GM10248 (cell line): ENCODE measurements around the gene TMOD1.

Source experiments
- CTCF ChIA-PET: fragments of 300-600 bp; sonication (Branson Sonifier 250); formaldehyde crosslinking; extraction: SDS; loops from one replicate; lab custom pipeline; 2021; ENCODE audit warnings: antibody characterized with exemption; lab: Yijun Ruan, JAX
- POLR2A ChIA-PET: fragments of 350-650 bp; sonication (Branson Sonifier 250); formaldehyde crosslinking; extraction: SDS; loops from one replicate; lab custom pipeline; 2020; ENCODE audit warnings: antibody characterized with exemption; lab: Yijun Ruan, JAX
- DNase-seq: peaks from one replicate; pipeline ENCODE4 v3.0.0; 2012; ENCODE audit errors: extremely low spot score
- TF ChIP-seq, protein P1 (sequence below): IDR thresholded peaks from 2 replicates; pipeline ENCODE4 v1.5.1; 2012; ENCODE audit warnings: mild to moderate bottlenecking, low read depth; ENCODE audit errors: extremely low read depth, missing control alignments, control extremely low read depth

TMOD1 gene

DNA sequence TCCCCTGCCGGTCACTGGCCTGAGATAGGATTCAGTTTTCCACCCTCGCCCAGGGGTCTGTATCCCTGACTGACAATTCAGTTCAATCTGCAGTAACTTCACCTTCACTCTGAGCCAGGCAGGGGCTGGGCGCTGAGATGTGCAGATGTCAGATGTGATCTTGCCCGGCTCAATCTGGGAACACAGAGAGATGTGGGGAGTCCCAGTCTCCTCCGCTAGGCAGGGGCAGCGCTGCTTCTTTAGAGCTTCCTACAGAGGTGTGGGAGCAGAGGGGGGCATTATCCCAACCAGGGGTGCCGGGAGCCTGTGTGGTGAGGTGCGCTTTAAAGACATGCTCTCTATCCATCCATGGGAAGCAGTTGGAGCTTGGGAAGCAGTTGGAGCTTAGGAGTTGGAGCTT lies 14.6 kb downstream of the TMOD1 start:
- ChIA-PET CTCF (interaction anchor here (1.0 to 8.3 kb wide), 7 partner anchors 10 to 82 kb away, joined by 3 to 80 read pairs (median 9); partner anchors contain the start of gene TMOD1), POLR2A (interaction anchor here (0.9 kb wide), 1 partner anchor 10 kb away, joined by 3 read pairs; no protein-coding TSS in a partner anchor)
- TF ChIP-seq, protein P1, sequence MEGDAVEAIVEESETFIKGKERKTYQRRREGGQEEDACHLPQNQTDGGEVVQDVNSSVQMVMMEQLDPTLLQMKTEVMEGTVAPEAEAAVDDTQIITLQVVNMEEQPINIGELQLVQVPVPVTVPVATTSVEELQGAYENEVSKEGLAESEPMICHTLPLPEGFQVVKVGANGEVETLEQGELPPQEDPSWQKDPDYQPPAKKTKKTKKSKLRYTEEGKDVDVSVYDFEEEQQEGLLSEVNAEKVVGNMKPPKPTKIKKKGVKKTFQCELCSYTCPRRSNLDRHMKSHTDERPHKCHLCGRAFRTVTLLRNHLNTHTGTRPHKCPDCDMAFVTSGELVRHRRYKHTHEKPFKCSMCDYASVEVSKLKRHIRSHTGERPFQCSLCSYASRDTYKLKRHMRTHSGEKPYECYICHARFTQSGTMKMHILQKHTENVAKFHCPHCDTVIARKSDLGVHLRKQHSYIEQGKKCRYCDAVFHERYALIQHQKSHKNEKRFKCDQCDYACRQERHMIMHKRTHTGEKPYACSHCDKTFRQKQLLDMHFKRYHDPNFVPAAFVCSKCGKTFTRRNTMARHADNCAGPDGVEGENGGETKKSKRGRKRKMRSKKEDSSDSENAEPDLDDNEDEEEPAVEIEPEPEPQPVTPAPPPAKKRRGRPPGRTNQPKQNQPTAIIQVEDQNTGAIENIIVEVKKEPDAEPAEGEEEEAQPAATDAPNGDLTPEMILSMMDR: no peak
- DNase-seq: no peak

DNA sequence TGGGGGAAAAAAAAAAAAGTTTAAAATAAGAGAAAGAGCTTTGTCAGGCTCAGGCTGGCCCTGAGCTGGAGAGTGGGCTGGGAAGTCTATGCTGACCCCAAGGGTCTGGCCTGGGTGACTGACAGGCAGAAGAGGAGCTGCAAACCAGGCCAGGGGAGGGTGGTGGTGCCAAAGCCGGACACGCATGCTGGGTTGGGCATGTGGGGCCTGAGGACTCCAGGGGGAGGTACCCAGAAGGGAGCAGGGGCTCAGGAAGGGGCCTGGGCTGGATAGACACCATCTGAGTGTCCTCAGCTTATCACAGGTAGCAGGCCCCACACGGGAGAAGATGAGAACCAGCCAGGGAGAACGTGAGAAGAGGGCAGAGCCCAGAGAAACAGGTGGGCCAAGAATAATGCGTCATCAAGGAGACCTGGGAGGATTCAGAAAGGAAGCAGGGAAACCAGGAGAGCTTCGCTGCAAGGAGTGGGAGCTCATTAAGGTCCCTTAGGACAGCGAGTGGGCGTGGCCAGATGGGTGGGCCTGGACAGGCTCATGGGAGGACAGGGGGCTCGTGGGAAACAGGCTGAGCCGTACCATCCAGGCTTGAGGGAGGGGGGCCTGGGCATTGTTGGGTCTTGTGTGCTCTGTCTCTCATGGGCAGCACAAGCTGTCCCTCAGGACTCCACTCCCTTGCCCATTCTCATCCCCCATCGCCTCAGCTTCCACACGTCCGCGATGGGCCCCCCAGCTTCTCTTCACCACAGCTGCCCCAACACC lies 16.0 kb downstream of the TMOD1 start:
- TF ChIP-seq, protein P1: no peak
- POLR2A ChIA-PET: no interaction called here
- CTCF ChIA-PET: interaction anchor here (1.1 to 8.3 kb wide), 7 partner anchors 9 to 105 kb away, joined by 3 to 80 read pairs (median 9); partner anchors contain the start of gene TMOD1
- no peak for DNase-seq

DNA sequence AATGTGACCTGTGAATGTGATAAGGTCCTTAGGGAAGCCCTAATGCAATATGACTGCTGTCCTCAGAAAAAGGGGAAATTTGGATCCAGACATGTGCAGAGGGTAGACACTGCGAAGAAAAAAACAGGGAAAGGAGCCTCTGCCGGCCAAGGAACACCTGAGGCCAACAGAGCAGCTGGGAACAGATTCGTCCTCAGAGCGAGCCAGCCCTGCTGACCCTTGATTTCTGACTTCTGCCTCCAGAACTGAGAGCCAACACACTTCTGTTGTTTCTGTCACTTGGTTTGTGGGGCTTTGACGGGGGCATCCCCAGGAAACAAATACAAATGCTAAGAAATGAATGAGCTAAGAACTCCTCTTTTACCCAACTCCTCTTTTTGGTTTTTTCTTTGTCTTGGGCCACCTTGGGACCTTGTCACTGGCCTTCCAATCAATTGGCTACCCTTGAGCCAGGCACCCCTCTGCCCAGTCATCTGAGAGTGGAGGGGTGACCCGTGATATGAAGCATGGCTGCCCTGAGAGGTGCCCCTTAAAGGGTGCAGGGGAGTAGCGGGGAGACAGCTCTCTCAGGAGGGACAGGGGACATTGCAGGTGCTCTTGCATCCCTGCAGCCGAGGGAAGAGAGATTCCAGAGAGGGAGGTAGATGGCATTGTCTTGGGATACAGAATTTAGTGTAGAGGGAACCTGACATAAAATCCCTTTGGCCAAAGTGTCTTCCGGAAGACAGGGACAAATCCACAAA lies 16.9 kb downstream of the TMOD1 start:
- ChIA-PET POLR2A (no interaction called here), CTCF (interaction anchor here (1.0 to 8.3 kb wide), 9 partner anchors 8 to 106 kb away, joined by 3 to 80 read pairs (median 5); partner anchors contain the start of gene TMOD1)
- TF ChIP-seq, protein P1: no peak
- DNase-seq: no peak

DNA sequence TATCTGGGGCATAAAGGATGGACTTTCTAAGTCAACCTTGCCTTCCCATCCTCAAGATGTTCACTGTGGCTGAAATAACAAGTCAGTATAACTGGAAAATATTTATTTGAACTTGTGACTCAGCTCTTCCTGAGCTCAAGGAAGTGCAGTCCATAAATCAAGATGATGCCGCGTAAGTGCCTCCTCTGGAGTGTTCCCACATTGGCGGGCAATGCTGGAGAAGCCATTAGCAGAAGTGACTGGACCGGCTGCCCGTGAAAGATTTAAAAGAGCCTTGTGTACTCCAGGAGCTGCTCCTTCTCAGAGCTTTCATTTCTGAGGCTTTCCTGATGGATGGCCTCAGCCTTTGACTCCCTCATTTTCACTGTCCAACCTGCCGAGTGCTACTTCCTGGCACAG lies 17.4 kb downstream of the TMOD1 start:
- CTCF ChIA-PET: interaction anchor here (1.0 to 8.3 kb wide), 9 partner anchors 8 to 96 kb away, joined by 3 to 80 read pairs (median 5); partner anchors contain the start of gene TMOD1
- no peak for DNase-seq
- TF ChIP-seq, protein P1: no peak
- POLR2A ChIA-PET: no interaction called here

DNA sequence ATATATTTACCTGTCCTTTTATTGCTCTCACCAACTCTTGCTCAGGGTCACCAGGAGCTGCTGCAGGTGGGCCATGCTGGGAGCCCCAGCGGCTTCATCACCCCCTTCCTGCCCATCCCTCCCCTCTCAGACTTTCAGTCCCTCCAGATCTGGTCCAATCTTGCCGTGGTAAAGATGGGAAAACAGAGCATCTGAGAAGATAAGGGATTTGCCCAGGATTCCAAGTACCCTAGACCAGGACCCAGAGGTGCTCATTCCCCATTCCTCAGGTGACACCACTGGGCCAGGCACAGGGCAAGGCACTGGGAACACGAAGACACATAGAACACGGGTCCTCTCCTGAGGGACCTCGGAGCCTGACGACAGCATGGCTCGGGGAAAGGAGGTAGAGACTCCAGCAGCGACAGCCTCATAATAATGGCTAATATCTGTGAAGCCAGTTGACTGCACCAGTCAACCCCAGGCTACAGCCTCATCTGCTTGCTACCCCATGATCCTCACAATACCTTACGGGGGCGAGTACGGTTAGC lies 18.0 kb downstream of the TMOD1 start:
- DNase-seq: no peak
- TF ChIP-seq, protein P1: no peak
- POLR2A ChIA-PET: no interaction called here
- CTCF ChIA-PET: interaction anchor here (0.9 to 8.3 kb wide), 9 partner anchors 9 to 96 kb away, joined by 3 to 80 read pairs (median 4); partner anchors contain the start of gene TMOD1
